Measurements from ENCODE around the gene KLF9.

KLF9 gene

GRCh38 chr9:70413799-70414775, at the start of gene KLF9:
TSS of gene KLF9 (minus strand) at chr9:70414657. CDS start at chr9:70413363, 1,294 bp downstream.
- DNase-seq, result peak; percentile 90 to 98

DNA sequence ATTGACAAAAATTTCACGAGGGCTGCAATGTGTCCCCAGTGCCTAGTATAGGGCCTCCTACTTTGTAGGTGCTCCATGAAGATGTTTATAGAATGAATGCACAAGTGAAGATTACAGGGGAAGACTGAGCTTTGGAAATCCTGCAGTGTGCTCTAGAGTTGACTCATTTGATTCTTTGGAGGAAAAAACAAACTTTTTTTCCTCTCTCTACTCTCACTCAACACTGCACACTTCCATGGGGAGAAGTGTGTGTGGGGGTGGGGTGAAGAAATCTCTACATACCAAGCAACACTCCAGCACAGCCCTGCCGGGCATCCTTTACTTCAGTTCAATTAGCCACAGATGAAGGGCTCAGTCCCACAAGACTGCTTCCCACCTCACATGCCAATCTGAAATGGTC, 49.4 kb upstream of the KLF9 start:
- DNase-seq, result no peak

GRCh38 chr9:70462300-70462699, 47.8 kb upstream of the KLF9 start:
- no peak for DNase-seq

- DNase-seq, result no peak
These were observed 42.8 kb upstream of the KLF9 start for GRCh38 chr9:70457235-70457634.

GRCh38 chr9:70455993-70456704, 41.7 kb upstream of the KLF9 start:
- DNase-seq, result no peak

GRCh38 chr9:70452365-70452764, 37.9 kb upstream of the KLF9 start:
- DNase-seq, result no peak

DNA sequence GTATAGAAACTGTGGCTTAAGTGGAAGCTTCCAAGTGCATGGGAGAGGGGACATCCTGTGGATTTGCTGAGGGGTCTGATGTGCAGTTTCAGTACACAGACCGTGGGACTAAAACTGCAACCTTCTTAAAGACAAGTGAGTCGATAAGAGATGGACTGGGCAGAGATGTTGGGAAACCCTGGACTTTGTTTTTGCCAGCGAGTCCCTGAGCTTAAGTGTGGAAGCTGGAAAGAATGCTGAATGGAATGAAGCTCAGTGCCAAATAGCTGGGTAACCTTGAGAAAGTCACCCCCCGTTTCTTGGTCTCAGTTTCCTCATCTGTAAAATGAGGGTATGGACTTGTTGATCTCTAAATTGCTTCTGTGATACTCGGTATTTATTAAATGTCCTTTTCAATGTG, 37.3 kb upstream of the KLF9 start:
- no peak for DNase-seq

DNA sequence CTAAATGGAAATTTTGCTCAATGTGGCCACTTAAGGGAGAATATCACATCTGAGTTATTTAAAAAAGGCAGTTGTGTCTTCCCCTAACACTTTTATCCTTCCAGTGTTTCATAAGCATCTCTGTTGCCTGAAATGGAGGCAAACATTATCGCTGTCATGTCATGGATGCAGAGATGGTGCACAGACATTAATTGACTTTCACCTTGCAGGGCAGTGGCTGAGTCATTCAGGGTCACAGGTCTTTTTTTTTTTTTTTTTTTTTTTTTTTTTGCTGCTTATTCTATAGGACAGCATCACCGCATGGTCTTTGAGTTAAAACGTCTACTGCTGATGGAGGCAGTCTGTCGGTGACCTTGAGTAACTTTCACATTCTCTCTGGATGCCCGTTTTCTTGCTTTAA, 36.3 kb upstream of the KLF9 start:
- DNase-seq, result no peak

DNA sequence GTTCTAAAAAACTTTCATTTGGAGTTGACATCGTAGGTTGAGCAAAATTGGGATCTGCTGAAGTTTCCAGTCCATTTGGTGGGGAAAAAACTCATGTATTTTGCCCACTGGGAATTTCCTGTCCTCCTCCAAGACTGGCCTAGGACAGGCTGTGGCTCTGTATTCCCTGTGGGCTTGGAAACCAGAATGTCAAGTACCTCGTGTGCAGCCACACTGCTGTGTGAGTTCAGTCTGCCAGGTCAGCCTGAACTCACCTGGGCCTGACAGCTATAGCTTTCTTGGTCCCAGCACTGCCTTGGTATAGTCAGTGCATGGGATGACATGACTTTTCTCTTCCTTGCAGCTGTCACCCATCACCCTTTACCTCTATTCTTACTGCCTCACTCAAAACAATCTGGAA, 35.0 kb upstream of the KLF9 start:
- DNase-seq, result no peak

- no peak for DNase-seq
These were observed 34.5 kb upstream of the KLF9 start for GRCh38 chr9:70448919-70449318.

DNA sequence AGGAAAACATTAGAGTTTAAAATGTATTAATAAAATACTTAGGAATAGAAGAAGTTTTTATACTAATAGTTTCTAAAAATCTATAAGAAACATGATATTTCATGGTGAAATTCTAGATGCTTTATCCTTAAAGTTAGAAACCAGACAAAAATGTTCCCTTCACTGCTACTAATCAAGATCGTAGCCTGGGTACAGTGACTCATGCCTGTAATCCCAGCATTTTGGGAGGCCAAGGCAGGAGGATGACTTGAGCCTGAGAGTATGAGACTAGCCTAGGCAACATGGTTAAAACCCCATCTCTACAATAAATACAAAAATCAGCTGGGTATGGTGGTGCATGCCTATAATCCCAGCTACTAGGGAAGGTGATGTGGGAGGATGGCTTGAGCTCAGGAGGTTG, 30.4 kb upstream of the KLF9 start:
- no peak for DNase-seq

DNA sequence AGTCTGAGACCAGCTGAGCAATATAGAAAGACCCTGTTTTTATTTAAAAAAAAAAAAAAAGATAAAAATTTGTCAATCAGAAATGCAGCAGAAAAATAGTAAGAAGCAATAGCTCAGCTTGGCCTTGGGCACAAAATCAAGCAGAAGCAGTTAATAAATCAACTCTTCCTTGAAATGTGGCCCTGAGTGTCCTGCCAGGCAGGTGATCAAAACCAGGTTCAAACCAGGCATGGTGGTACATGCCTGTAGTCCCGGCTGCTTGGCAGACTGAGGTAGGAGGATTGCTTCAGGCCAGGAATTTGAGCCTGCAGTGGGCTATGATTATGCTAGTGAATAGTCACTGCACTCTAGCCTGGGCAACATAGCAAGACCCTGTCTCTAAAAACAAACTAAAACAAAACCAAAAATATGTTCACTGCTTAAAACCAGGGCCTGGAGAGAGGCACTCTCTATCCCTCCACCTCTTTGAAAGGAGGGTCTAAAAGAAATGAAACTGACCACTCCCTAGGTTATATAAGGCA, 27.9 kb upstream of the KLF9 start:
- no peak for DNase-seq

- no peak for DNase-seq
These were observed 27.2 kb upstream of the KLF9 start for GRCh38 chr9:70441622-70442021.

- DNase-seq, result no peak
These were observed 25.7 kb upstream of the KLF9 start for GRCh38 chr9:70439991-70440706.

DNA sequence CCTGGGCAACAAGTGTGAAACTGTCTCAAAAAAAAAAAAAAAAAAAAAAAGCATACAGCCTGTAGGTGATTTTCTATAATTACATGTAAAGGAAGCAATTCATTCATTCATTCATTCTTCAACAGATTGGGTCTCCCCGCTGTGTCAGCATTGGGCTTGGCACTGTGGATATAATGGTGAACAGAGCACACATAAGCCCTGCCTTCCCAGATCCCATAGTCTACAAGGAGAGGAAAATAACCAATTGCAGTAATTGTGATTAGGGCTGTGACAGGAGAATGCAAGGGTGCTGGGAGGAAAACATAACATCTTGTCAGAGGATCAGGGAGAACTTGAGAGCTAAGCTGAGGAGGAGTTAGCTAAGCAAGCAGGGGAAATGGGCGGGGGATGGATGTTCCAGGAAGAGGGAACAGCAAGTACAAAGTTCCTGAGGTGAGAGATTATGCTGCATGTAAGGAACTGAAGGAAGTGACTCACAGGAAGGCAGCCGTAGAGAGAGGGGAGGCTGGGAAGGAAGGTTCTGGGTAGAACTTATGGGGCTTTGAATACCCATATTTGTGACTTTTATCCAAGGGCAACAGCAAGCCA, 24.0 kb upstream of the KLF9 start:
- no peak for DNase-seq

- no peak for DNase-seq
These were observed 21.5 kb upstream of the KLF9 start for GRCh38 chr9:70435948-70436347.

DNA sequence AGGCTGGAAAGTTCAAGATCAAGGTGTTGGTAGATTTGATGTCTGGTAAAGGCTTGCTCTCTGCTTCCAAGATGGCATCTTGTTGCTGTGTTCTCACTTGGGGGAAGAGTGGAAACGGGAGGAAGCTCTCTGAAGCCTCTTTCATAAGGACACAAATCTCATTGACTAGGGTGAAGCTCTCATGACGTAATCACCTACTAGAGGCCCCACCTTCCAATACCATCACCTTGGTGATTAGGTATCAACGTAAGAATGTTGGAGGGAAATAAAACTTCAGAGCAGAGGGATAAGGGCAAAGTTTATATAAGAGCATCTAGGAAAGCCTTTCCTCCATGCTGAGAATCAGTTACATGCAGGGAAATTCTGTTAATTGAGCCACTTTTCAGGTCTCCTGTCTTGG, 15.4 kb upstream of the KLF9 start:
- no peak for DNase-seq

- DNase-seq, result no peak
These were observed 14.3 kb upstream of the KLF9 start for GRCh38 chr9:70428781-70429180.

DNA sequence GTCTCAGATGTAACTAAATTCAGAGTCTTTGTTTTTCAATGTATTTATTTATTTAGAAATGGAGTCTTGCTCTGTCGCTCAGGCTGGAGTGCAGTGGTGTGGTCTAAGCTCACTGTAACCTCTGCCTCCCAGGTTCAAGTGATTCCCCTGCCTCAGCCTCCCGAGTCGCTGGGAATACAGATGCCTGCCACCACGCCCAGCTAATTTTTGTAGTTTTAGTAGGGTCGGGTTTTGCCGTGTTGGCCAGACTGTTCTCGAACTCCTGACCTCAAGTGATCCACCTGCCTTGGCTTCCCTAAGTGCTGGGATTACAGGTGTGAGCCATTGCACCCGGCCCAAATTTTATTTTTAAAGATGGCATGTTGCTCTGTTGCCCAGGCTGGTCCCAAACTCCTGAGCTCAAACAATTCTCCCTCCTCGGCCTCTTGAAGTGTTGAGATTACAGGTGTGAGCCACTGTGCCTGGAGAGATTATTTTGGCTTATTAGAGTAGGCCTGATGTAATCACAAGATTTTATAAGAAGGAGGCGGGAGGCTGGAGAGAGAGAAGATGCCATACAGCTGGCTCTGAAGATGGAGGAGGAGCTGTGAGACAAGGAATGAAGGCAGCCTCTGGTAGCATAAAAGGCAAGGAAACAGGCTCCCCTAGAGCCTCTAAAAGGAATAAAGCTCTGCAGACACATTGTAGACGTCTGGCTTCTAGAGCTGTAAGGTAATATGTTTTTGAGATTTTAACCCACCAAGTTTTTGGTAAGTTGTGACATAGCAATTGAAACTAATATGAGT, 12.9 kb upstream of the KLF9 start:
- no peak for DNase-seq

DNA sequence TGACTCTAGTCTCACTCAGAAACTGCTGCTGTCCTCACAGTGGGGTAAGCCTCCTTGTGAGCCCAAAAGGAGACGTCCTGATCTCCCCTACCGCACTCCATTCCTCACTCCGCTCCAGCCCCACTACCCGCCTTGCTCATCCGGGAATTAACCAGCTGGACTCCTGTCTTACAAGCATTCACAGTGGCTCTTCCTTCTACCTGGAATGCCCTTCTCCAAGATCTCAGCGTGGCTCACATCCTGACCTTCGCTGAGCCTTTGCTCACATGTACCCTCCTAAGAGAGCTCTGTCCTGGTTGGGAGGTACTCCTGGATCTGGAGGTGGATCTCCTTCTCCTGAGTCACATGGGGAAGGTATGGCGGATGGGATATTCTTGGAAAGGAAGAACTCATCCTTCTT, 10.7 kb upstream of the KLF9 start:
- DNase-seq, result no peak

GRCh38 chr9:70422371-70423043, 8.1 kb upstream of the KLF9 start:
- DNase-seq, result no peak
